ENCODE measurements around the gene PIGC.

DNA sequence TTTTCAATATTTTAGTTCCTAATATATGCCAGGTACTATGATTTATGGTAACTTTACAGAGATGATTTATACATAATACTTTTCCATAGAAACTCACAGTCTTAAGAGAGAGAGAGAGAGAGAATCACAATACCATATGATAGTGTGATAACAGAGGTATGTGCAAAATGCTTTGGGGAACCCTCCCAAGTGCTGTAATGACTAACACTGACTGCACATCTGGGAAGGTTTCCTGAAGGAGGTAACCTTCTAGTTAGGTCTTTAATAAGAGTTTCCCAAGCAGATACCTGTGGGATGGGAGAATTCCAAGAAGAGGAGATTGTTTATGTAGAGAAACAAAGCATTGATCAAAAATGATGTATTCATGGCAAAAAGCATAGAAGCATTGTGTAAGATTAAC lies 34.6 kb upstream of the PIGC start:
- TF ChIP-seq, protein P1, sequence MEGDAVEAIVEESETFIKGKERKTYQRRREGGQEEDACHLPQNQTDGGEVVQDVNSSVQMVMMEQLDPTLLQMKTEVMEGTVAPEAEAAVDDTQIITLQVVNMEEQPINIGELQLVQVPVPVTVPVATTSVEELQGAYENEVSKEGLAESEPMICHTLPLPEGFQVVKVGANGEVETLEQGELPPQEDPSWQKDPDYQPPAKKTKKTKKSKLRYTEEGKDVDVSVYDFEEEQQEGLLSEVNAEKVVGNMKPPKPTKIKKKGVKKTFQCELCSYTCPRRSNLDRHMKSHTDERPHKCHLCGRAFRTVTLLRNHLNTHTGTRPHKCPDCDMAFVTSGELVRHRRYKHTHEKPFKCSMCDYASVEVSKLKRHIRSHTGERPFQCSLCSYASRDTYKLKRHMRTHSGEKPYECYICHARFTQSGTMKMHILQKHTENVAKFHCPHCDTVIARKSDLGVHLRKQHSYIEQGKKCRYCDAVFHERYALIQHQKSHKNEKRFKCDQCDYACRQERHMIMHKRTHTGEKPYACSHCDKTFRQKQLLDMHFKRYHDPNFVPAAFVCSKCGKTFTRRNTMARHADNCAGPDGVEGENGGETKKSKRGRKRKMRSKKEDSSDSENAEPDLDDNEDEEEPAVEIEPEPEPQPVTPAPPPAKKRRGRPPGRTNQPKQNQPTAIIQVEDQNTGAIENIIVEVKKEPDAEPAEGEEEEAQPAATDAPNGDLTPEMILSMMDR (conservative IDR thresholded peaks at IDR 0.05) = no peak
- TF ChIP-seq ZFX (IDR thresholded peaks at IDR 0.05) = no peak
